Suprapubic skin (tissue), 3 donors: Measurements from ENCODE around the gene ARHGAP32.

ENCODE experiments used
- POLR2AphosphoS5 ChIP-seq, 3 donors: sonication (generic); formaldehyde crosslinking; IDR thresholded peaks; one replicate each; pipeline ENCODE4 v1.6.1; 2017; ENCODE audit warnings: antibody characterized with exemption in 3 of 3
- TF ChIP-seq, protein P1 (sequence below), 2 donors: fragments of 200-600 bp in 1 of 2; fragments of 450-650 bp in 1 of 2; sonication (generic) in 1 of 2; IDR thresholded peaks; one replicate each; pipeline ENCODE4 v1.5.1; 2016 to 2019; ENCODE audit warnings: antibody characterized with exemption in 2 of 2, mild to moderate bottlenecking in 1 of 2, moderate library complexity in 1 of 2

GRCh38 chr11:129184581-129184980 is 7.5 kb downstream of the ARHGAP32 start:
- TF ChIP-seq, protein P1, sequence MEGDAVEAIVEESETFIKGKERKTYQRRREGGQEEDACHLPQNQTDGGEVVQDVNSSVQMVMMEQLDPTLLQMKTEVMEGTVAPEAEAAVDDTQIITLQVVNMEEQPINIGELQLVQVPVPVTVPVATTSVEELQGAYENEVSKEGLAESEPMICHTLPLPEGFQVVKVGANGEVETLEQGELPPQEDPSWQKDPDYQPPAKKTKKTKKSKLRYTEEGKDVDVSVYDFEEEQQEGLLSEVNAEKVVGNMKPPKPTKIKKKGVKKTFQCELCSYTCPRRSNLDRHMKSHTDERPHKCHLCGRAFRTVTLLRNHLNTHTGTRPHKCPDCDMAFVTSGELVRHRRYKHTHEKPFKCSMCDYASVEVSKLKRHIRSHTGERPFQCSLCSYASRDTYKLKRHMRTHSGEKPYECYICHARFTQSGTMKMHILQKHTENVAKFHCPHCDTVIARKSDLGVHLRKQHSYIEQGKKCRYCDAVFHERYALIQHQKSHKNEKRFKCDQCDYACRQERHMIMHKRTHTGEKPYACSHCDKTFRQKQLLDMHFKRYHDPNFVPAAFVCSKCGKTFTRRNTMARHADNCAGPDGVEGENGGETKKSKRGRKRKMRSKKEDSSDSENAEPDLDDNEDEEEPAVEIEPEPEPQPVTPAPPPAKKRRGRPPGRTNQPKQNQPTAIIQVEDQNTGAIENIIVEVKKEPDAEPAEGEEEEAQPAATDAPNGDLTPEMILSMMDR (IDR thresholded peaks at IDR 0.05) = no peak
- no peak for TF ChIP-seq POLR2AphosphoS5 (IDR thresholded peaks at IDR 0.05)
